ENCODE data around the gene CHST8. TPM values are rescaled to one million over a fixed set of nuclear protein-coding genes. Genes with fewer than 3 reads are reported as not detected.

Gene CHST8
- total RNA-seq, 1 experiment from 2014 or later = not detected

GRCh38 chr19:33713194-33713593 is 91.4 kb downstream of the CHST8 start:
- no TSS peak for BruUV-seq (replicated peaks)

GRCh38 chr19:33714149-33714548 is 92.4 kb downstream of the CHST8 start:
- CTCF ChIA-PET = no interaction called here
- Histone ChIP-seq H3K9me3 (no peaks in the 10 kb centered on the region), H3K4me3 (ENCODE audit: low read depth, low read length) (no peak overlapping the region), H3K36me3 (ENCODE audit: control insufficient read depth, insufficient read depth, low read length) (no peaks in the 10 kb centered on the region), H3K27me3 (replicated peaks; ENCODE audit: control insufficient read depth, insufficient read depth, low read length) (no peaks in the 10 kb centered on the region), H3K4me1 (no peaks in the 10 kb centered on the region)
- H3K4me1 Mint-ChIP-seq (ENCODE audit: low read depth, unreplicated experiment) = no peaks in the 10 kb centered on the region
- H3K9me3 Mint-ChIP-seq (ENCODE audit: unreplicated experiment) = no peaks in the 10 kb centered on the region
- H3K36me3 Mint-ChIP-seq (ENCODE audit: insufficient read depth, unreplicated experiment) = no peaks in the 10 kb centered on the region
- no peak overlapping the region for H3K4me3 Mint-ChIP-seq (ENCODE audit: unreplicated experiment)
- POLR2A ChIA-PET = no interaction called here
- H3K27ac Mint-ChIP-seq (ENCODE audit: unreplicated experiment) = no peak overlapping the region
- no TSS peak for BruUV-seq (replicated peaks)
- intact Hi-C loops (cut with micrococcal nuclease; ENCODE audit: unreplicated experiment) = no loop called here
- DNase-seq = no peak
- no peak for TF ChIP-seq CTCF (IDR thresholded peaks at IDR 0.05; ENCODE audit: insufficient read depth in 1 of 2, low read depth in 1 of 2, low read length in 1 of 2, severe bottlenecking in 1 of 2, unreplicated experiment in 1 of 2)
- H3K27me3 Mint-ChIP-seq (ENCODE audit: insufficient read depth, unreplicated experiment) = peaks cover 16% of the 10 kb centered on the region

More at GRCh38 chr19:33713194-33713593, 91.4 kb downstream of the CHST8 start:
- H3K36me3 ChIP-seq (ENCODE audit: control insufficient read depth, insufficient read depth, low read length) = no peaks in the 10 kb centered on the region
- H3K4me1 ChIP-seq = no peaks in the 10 kb centered on the region
- ChIA-PET CTCF (no interaction called here), POLR2A (no interaction called here)
- Mint-ChIP-seq H3K9me3 (ENCODE audit: unreplicated experiment) (no peaks in the 10 kb centered on the region), H3K4me1 (ENCODE audit: low read depth, unreplicated experiment) (no peaks in the 10 kb centered on the region), H3K27ac (ENCODE audit: unreplicated experiment) (no peak overlapping the region), H3K36me3 (ENCODE audit: insufficient read depth, unreplicated experiment) (no peaks in the 10 kb centered on the region), H3K27me3 (ENCODE audit: insufficient read depth, unreplicated experiment) (peaks cover 13% of the 10 kb centered on the region), H3K4me3 (ENCODE audit: unreplicated experiment) (no peak overlapping the region)
- H3K9me3 ChIP-seq = no peaks in the 10 kb centered on the region; the same call in 1 of the 2 replicates
- no peak for TF ChIP-seq CTCF (IDR thresholded peaks at IDR 0.05; ENCODE audit: insufficient read depth in 1 of 2, low read depth in 1 of 2, low read length in 1 of 2, severe bottlenecking in 1 of 2, unreplicated experiment in 1 of 2)
- intact Hi-C loops (cut with micrococcal nuclease; ENCODE audit: unreplicated experiment) = no loop called here
- DNase-seq = no peak
- H3K4me3 ChIP-seq (ENCODE audit: low read depth, low read length) = no peak overlapping the region
- no peaks in the 10 kb centered on the region for H3K27me3 ChIP-seq (replicated peaks; ENCODE audit: control insufficient read depth, insufficient read depth, low read length)

- Mint-ChIP-seq H3K36me3 (ENCODE audit: insufficient read depth, unreplicated experiment) (no peaks in the 10 kb centered on the region), H3K27ac (ENCODE audit: unreplicated experiment) (no peak overlapping the region), H3K4me3 (ENCODE audit: unreplicated experiment) (no peak overlapping the region), H3K27me3 (ENCODE audit: insufficient read depth, unreplicated experiment) (peaks cover 17% of the 10 kb centered on the region), H3K9me3 (ENCODE audit: unreplicated experiment) (no peaks in the 10 kb centered on the region), H3K4me1 (ENCODE audit: low read depth, unreplicated experiment) (no peaks in the 10 kb centered on the region)
- Histone ChIP-seq H3K36me3 (ENCODE audit: control insufficient read depth, insufficient read depth, low read length) (no peaks in the 10 kb centered on the region), H3K4me3 (ENCODE audit: low read depth, low read length) (no peak overlapping the region), H3K27me3 (replicated peaks; ENCODE audit: control insufficient read depth, insufficient read depth, low read length) (no peaks in the 10 kb centered on the region), H3K9me3 (no peaks in the 10 kb centered on the region), H3K4me1 (no peaks in the 10 kb centered on the region)
- no TSS peak for BruUV-seq (replicated peaks)
- ChIA-PET CTCF (no interaction called here), POLR2A (no interaction called here)
- no peak for DNase-seq
- intact Hi-C loops (cut with micrococcal nuclease; ENCODE audit: unreplicated experiment) = no loop called here
- no peak for TF ChIP-seq CTCF (IDR thresholded peaks at IDR 0.05; ENCODE audit: insufficient read depth in 1 of 2, low read depth in 1 of 2, low read length in 1 of 2, severe bottlenecking in 1 of 2, unreplicated experiment in 1 of 2)
Measured at GRCh38 chr19:33715462-33715861, 93.7 kb downstream of the CHST8 start.

Measured in Caco-2 (cell line).